SU-DHL-6 (cell line): ENCODE results near the gene RASGRF2.

Source experiments
- H2AFZ ChIP-seq: fragments of 200-600 bp; sonication (generic); 2 replicates; pipeline ENCODE4 v1.6.1; 2014; ENCODE audit warnings: low read depth, mild to moderate bottlenecking, moderate library complexity, mixed read lengths, antibody characterized with exemption, low read length; ENCODE audit not compliant: severe bottlenecking
- H3F3A ChIP-seq: fragments of 200-600 bp; shearing (Covaris generic); 2 replicates; pipeline ENCODE4 v1.6.0; 2016; ENCODE audit warnings: antibody characterized with exemption, mild to moderate bottlenecking; ENCODE audit not compliant: insufficient read depth
- H3K27ac ChIP-seq: fragments of 200-600 bp; sonication (generic); 2 replicates; pipeline ENCODE4 v1.5.1; 2016; ENCODE audit warnings: low read depth, mild to moderate bottlenecking, low read length, moderate library complexity, mixed read lengths
- H3K27me3 ChIP-seq: fragments of 200-600 bp; sonication (generic), shearing (Covaris generic); 2 replicates; pipeline ENCODE4 v1.6.0; 2014; ENCODE audit warnings: mild to moderate bottlenecking, low read length
- H3K36me3 ChIP-seq: fragments of 200-600 bp; sonication (generic); 2 replicates; pipeline ENCODE4 v1.6.1; 2014; ENCODE audit warnings: mild to moderate bottlenecking, low read length, mixed read lengths
- H3K4me2 ChIP-seq: fragments of 300-600, 200-600 bp; shearing (Covaris generic), sonication (generic); 2 replicates; pipeline ENCODE4 v1.6.0; 2014; ENCODE audit warnings: low read length, low read depth, mild to moderate bottlenecking; ENCODE audit not compliant: poor library complexity, severe bottlenecking
- H3K4me3 ChIP-seq: fragments of 200-600 bp; sonication (generic); 2 replicates; pipeline ENCODE4 v1.5.1; 2014; ENCODE audit warnings: antibody characterized with exemption, low read length, mild to moderate bottlenecking, mixed read lengths; ENCODE audit not compliant: insufficient read depth, poor library complexity, severe bottlenecking
- H3K79me2 ChIP-seq: fragments of 200-600 bp; sonication (generic); 2 replicates; pipeline ENCODE4 v1.6.1; 2014; ENCODE audit warnings: mild to moderate bottlenecking, low read length, moderate library complexity; ENCODE audit not compliant: insufficient read depth
- H3K9ac ChIP-seq: fragments of 200-600 bp; sonication (generic); 2 replicates; pipeline ENCODE4 v1.7.0; 2014; ENCODE audit warnings: mild to moderate bottlenecking, low read length
- H3K9me2 ChIP-seq: fragments of 200-600 bp; sonication (generic); replicated peaks from 2 replicates; pipeline ENCODE4 v1.6.1; 2014; ENCODE audit warnings: low read length; ENCODE audit not compliant: insufficient read depth
- H3K9me3 ChIP-seq: fragments of 200-600 bp; sonication (generic); 2 replicates; pipeline ENCODE4 v1.6.1; 2014; ENCODE audit warnings: low read length, mixed read lengths; ENCODE audit not compliant: insufficient read depth
- H4K20me1 ChIP-seq: fragments of 200-600 bp; sonication (generic); 2 replicates; pipeline ENCODE4 v1.6.1; 2014; ENCODE audit warnings: low read depth, mild to moderate bottlenecking, antibody characterized with exemption, low read length, moderate library complexity, mixed read lengths
- CTCF ChIP-seq: fragments of 200-600 bp; sonication (generic); IDR thresholded peaks from one replicate; pipeline ENCODE4 v1.5.1; 2017; ENCODE audit warnings: antibody characterized with exemption, mild to moderate bottlenecking, low read length, moderate library complexity; ENCODE audit not compliant: insufficient read depth, poor library complexity, severe bottlenecking
- EZH2phosphoT487 ChIP-seq: fragments of 200-600 bp; sonication (generic), shearing (Covaris generic); conservative IDR thresholded peaks from 2 replicates; pipeline ENCODE4 v1.6.1; 2018; ENCODE audit warnings: mild to moderate bottlenecking, antibody characterized with exemption, low read length, moderate library complexity, mixed read lengths

RASGRF2 gene

GRCh38 chr5:80957031-80957761 is 3.0 kb upstream of the RASGRF2 start:
- Histone ChIP-seq H3K79me2 (no peaks in the 10 kb centered on the region), H3K4me3 (no peak overlapping the region)

GRCh38 chr5:80958616-80959015 is 1.5 kb upstream of the RASGRF2 start:
- H3K36me3 ChIP-seq: no peaks in the 10 kb centered on the region
- no peak overlapping the region for H3K9ac ChIP-seq
- no peak overlapping the region for H2AFZ ChIP-seq
- no peak for TF ChIP-seq EZH2phosphoT487
- no peak for TF ChIP-seq CTCF
- H4K20me1 ChIP-seq: no peaks in the 10 kb centered on the region
- H3K4me3 ChIP-seq: no peak overlapping the region
- no peaks in the 10 kb centered on the region for H3K9me2 ChIP-seq
- no peak overlapping the region for H3K27ac ChIP-seq
- H3K79me2 ChIP-seq: no peaks in the 10 kb centered on the region
- no peaks in the 10 kb centered on the region for H3F3A ChIP-seq
- no peaks in the 10 kb centered on the region for H3K27me3 ChIP-seq
- H3K9me3 ChIP-seq: no peaks in the 10 kb centered on the region
- no peak overlapping the region for H3K4me2 ChIP-seq

More at GRCh38 chr5:80957031-80957761, 3.0 kb upstream of the RASGRF2 start:
- H3K27me3 ChIP-seq: no peaks in the 10 kb centered on the region
- H3F3A ChIP-seq: no peaks in the 10 kb centered on the region
- no peak overlapping the region for H3K27ac ChIP-seq
- H3K9me2 ChIP-seq: no peaks in the 10 kb centered on the region
- no peak overlapping the region for H3K9ac ChIP-seq
- H2AFZ ChIP-seq: no peak overlapping the region
- TF ChIP-seq CTCF (no peak), EZH2phosphoT487 (no peak)
- no peak overlapping the region for H3K4me2 ChIP-seq
- H4K20me1 ChIP-seq: no peaks in the 10 kb centered on the region
- no peaks in the 10 kb centered on the region for H3K36me3 ChIP-seq
- H3K9me3 ChIP-seq: no peaks in the 10 kb centered on the region

- no peaks in the 10 kb centered on the region for H3K79me2 ChIP-seq
- H4K20me1 ChIP-seq: no peaks in the 10 kb centered on the region
- TF ChIP-seq CTCF (no peak), EZH2phosphoT487 (no peak)
- no peaks in the 10 kb centered on the region for H3K27me3 ChIP-seq
- no peaks in the 10 kb centered on the region for H3F3A ChIP-seq
- no peaks in the 10 kb centered on the region for H3K9me2 ChIP-seq
- no peak overlapping the region for H3K9ac ChIP-seq
- H3K36me3 ChIP-seq: no peaks in the 10 kb centered on the region
- H3K27ac ChIP-seq: no peak overlapping the region
- H3K4me3 ChIP-seq: no peak overlapping the region
- no peak overlapping the region for H3K4me2 ChIP-seq
- H3K9me3 ChIP-seq: no peaks in the 10 kb centered on the region
- no peak overlapping the region for H2AFZ ChIP-seq
These were observed 1.0 kb upstream of the RASGRF2 start for GRCh38 chr5:80959138-80959537.
